ENCODE data around the gene MORN4.
"Not testable (repeated sequence)": the region's sequence is repeated elsewhere in the genome, so short reads cannot be mapped to it uniquely, and the experiment has no call there.

Gene MORN4

GRCh38 chr10:97596101-97597082, 36.9 kb downstream of the MORN4 start:
- ATAC-seq (no peak), DNase-seq (no peak)

DNA sequence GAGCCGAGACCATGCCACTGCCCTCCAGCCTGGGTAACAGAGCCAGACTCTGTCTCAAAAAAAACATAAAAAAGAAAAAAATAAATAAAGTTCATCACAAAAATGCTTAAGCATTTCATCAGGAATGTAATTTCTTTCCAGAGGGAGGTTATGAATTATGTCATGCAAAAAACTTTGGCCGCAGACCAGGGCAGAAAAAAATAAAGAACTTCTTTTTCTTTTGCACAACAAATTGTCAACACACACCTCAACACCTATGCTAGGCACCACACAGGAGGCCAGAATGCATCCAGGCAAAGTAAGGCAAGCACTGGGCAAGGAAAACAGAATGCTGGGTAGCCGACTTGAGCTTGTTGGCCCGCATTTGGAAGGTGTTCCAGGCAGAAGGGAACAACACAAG, 39.9 kb downstream of the MORN4 start:
- ATAC-seq: no peak
- DNase-seq: no peak

GRCh38 chr10:97590748-97591495, 42.4 kb downstream of the MORN4 start:
- DNase-seq: no peak
- no peak for ATAC-seq

DNA sequence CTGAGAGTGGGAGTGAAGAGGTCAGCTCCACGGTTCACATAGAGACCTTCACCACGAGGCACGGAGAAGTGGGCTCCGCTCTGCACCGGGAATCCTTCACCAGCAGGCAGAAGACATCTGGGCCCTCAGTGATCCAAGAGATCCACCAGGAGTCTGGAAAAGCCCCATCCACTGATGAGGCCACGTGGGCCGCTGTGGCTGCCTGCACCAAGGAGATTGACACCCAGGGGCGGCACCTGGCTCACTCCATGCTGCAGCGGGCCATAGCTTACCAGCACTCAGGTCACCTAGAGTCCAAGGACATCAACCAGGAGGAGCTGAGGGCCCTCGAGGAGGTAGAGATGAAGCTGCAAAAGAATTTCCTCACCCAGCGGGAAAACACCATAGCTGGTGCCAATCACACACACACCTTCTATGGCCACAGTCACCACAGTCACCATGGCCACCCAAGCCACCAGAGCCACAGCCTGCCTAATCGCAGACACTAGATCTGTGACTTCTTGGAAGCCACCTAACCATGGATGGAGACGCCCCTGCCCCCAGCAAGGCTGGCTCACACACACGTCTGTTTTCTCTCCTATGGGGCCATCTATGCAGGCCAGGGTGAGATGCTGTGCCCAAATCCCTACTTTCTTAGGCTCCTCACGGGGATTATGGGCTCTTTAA, 43.1 kb downstream of the MORN4 start:
- DNase-seq (peak; percentile 10), ATAC-seq (peak; percentile 34)

GRCh38 chr10:97589479-97589878, 43.8 kb downstream of the MORN4 start, which contains the start of gene C10orf62:
C10orf62 (plus strand) TSS chr10:97589721; CDS start chr10:97589898, 177 bp downstream.
- ATAC-seq (peak; percentile 15), DNase-seq (no peak)

GRCh38 chr10:97587183-97587582, 46.1 kb downstream of the MORN4 start:
- ATAC-seq: no peak
- no peak for DNase-seq

DNA sequence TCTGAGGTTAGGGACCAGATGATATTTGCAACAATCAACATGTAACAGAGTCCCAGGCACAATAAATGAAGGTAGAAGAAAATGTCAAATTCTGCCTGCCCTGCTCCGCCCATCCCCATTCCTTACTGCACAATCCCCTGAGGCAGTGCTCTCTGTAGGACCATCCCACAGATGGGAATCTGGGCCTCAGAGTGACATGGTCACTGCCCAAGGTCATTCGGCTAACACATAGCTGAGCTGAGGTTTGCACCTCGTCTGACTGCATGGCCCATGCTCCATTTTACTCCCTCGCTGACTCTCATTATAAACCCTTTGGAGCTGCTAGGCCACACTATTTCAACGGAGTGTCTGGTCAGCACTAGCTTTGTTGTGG, 47.9 kb downstream of the MORN4 start:
- no peak for DNase-seq
- no peak for ATAC-seq

- ATAC-seq (no peak), DNase-seq (no peak)
Measured at GRCh38 chr10:97584798-97585438, 48.4 kb downstream of the MORN4 start.

DNA sequence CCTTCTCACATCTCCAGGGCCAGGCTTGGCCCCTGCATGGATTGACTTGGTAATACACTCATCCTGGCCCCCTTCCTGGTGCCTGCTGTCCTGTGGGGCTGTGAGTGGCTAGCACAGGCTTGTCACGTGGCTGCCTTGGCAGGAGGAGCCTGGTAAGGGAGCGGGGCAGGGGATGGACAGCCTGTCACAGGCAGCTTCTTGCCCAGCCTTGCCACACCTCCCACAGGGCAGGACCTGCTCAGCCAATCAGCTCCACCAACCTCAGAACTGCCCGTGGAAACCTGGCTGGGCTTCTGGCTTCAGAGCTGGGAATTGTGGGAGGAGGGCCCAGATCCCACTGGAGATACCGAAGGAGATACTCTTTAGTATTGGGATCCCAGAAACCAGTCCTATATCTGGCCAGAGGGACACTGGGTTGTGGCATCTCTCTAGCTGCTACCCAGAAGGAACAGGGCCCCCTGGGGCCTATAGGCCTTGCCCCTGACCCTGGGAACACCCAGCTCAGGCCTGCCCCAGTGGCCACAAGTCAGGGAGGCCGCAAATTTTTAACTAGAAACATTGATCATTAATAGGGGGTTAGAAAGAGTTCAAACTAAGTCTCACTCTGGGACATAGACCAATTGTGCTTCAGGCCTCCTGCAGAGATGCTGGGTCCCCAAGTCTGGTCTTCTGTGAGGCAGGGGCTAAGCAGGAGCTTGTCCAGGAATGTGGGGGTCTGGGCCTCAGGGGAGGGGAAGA, 49.1 kb downstream of the MORN4 start, which contains the start of gene HOGA1:
Gene HOGA1 (plus strand): TSS at position 330 of the 738 bp plus-strand sequence. CDS start 315 bp downstream, at position 645.
- DNase-seq (no peak), ATAC-seq (peak; percentile 26)

- ATAC-seq: no peak
- no peak for DNase-seq
Measured at GRCh38 chr10:97583476-97583875, 49.8 kb downstream of the MORN4 start.

DNA sequence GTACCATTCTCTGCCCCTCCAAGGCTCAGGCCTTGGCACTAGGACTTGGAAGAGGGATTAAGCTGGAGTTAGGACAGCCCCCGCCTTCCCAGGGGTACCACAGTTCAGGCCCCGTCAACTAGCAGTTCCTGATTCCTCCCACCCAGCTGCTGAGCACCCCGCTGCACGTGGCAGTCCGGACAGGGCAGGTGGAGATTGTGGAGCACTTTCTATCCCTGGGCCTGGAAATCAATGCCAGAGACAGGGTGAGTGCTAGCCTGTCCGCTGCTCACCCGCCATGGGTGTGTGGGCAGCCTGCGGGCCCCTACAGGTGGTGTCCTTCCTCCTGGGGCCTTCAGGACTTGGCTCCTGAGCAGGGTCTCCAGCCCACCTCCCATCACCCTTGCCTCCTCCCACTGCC, 51.1 kb downstream of the MORN4 start:
- DNase-seq (no peak), ATAC-seq (no peak)

DNA sequence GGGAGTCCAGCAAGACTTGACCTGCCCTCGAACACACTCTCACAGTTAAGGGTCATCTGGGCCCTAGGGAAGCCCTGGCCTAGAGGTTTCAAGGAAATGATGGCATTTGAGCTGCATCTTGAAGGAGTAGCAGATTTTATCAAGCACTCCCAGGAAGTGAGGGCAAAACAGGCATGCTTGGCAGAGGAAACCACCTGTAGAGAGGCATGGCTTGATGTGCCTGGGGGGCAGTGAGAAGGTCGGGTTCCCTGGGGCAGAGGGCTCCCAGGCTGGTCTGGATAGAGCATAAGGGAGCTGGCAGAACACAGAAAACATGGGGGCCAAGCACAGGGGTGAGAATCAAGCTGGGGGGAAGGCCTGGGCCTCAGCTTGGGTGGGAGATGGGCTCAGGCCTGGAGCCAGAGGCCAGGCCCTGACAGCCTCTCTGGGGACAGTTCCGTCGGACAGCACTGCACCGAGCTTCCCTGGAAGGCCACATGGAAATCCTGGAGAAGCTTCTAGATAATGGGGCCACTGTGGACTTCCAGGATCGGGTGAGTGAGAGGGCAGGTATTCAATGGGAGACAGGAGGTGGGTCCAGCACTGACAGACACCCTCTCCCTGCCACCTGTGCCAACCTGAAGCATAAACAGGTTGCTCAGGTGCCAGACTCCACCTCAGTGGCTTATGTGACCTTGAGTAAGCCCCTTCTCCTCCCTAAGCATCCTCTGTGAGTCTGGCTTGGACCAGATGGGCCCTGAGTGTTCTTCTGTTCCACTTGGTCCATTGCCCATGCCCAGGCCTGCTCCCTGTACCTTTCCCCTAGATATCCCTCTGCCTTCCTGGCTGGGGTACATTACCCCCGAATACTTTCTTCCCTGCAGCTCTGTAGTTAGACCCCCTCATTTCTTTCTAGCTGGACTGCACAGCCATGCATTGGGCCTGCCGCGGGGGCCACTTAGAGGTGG, 52.6 kb downstream of the MORN4 start:
- ATAC-seq: no peak
- DNase-seq: no peak

DNA sequence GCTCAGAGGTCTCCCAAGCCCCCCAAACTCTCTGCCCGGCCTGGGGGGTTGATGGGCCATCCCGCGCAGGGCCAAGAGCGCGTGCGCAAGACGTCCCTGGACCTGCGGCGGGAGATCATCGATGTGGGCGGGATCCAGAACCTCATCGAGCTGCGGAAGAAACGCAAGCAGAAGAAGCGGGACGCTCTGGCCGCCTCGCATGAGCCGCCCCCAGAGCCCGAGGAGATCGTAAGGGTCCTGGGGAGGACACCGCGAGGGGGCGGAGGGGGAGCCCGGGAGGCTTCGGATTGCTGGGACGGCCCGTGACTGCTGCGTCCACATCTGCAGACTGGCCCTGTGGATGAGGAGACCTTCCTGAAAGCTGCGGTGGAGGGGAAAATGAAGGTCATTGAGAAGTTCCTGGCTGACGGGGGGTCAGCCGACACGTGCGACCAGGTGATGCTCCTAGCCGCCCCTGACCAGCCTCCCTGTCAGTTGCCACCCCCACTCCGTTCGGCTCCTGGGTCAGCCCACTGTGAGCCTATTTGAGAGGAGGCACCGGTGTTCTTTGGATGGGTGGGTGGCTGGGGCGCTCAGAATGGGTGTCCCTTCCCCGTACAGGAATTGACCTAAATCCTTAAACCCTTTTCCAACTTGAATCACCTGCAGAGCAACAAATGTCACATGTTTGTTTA, 55.0 kb downstream of the MORN4 start:
- DNase-seq: no peak
- ATAC-seq: no peak

DNA sequence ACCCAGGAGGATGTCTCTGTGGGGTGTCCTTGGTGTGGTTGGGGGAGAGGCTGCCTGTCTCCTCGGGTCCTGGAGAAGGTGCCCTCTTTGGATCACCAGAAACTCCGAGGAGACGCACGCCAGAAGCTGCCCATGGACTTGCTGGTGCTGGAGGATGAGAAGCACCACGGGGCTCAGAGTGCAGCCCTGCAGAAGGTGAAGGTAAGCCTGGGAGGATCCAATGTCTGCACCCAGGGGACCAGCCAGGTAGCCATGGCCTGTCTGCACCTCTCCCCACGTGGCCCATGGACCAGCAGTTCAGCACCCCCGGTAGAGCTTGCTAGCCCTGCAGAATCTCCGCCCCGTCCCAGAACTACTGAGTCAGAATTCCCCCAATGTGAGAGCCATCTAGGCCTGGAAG, 55.6 kb downstream of the MORN4 start:
- no peak for ATAC-seq

GRCh38 chr10:97576487-97576886, 56.8 kb downstream of the MORN4 start:
- not testable (repeated sequence) for ATAC-seq, DNase-seq

More for the DNA sequence above, 55.6 kb downstream of the MORN4 start:
- no peak for DNase-seq

GRCh38 chr10:97575127-97575668, 58.1 kb downstream of the MORN4 start:
- no peak for DNase-seq
- ATAC-seq: no peak

DNA sequence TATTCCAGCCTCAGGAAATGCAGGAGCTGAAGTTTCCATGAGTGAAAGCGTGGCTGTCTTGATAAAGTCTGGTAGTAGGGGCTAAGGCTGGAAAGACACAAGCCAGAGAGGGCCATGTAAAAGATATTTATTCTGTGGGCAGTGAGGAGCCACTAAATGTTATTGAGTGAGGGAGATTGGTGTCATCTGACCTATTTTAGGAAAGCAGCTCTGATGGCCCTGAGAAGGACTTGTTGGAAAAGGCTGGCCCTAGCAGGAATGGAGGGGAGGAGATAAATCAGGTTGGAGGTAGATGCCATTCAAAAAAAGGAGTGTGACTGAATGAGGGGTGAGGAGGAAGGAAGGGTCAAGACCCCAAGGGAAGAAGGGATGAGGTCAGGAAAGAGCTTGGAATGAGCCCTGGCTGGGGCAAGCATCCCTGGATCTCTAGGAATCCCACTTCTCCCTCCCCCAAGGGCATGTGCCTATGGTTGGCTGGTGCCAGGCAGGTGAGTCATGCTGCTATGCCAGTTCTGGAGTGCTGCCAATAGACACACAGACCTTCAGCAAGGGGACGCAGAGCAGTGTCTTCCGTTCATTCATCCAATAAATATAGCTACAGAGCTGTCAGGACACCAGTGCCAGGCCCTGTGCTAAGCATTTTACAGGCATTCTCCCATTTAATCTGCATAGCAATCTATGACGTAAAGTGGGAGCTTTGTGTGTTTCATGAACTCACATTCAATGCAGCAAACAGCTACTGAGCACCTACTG, 58.8 kb downstream of the MORN4 start:
- DNase-seq (no peak), ATAC-seq (no peak)

GRCh38 chr10:97573672-97574071, 59.6 kb downstream of the MORN4 start:
- ATAC-seq (no peak), DNase-seq (no peak)
